Endothelial cell of umbilical vein (primary cell): ENCODE results near the gene CHCHD3. TPM values are rescaled to one million over a fixed set of nuclear protein-coding genes. Genes with fewer than 3 reads are reported as not detected.

Experiments
- BruUV-seq: library from RNA; stranded (reverse); fragments of 400-500 nt; replicated peaks from 2 replicates; lab custom pipeline; 2021; lab: Mats Ljungman, UMichigan
- CTCF ChIA-PET: fragments of 300-600, 350-600 bp; sonication (Branson Sonifier 250); formaldehyde crosslinking; loops from one replicate; lab custom pipeline; 2021; ENCODE audit warnings: antibody characterized with exemption, inconsistent platforms; lab: Charles Lee
- POLR2A ChIA-PET: fragments of 300-600, 350-600 bp; sonication (Branson Sonifier 250); formaldehyde crosslinking; loops from one replicate; lab custom pipeline; 2021; ENCODE audit warnings: antibody characterized with exemption, inconsistent platforms; lab: Charles Lee
- DNase-seq: peaks from one replicate; pipeline ENCODE4 v3.0.0-alpha.2; 2011; ENCODE audit warnings: low read depth, low spot score
- FAIRE-seq: peaks from 2 replicates; lab custom pipeline; 2011; peaks lifted over from hg19 to GRCh38; lab: Jason Lieb, UNC
- H2AFZ ChIP-seq: 2 replicates; pipeline ENCODE4 v1.6.0; 2012; ENCODE audit warnings: low read depth, low read length, control low read depth, inconsistent platforms
- H3K27ac ChIP-seq: 2 replicates; pipeline ENCODE4 v1.5.1; 2011; ENCODE audit warnings: low read depth, mild to moderate bottlenecking, control low read depth, low read length, moderate library complexity; ENCODE audit not compliant: insufficient read depth
- H3K27me3 ChIP-seq, 2 experiments: 2 replicates each; pipeline versions ENCODE4 v1.6.0 to v1.6.1; 2011; ENCODE audit warnings: low read length in 2 of 2, mixed read lengths in 1 of 2; ENCODE audit not compliant: control insufficient read depth in 2 of 2, insufficient read depth in 2 of 2
- H3K36me3 ChIP-seq, 2 experiments: 2 replicates in 1 of 2; 3 replicates in 1 of 2; pipeline ENCODE4 v1.5.1; 2011; ENCODE audit warnings: low read length in 2 of 2, mild to moderate bottlenecking in 1 of 2, moderate library complexity in 1 of 2; ENCODE audit not compliant: control insufficient read depth in 2 of 2, insufficient read depth in 2 of 2; ENCODE audit errors: extremely low read depth in 1 of 2
- H3K4me1 ChIP-seq: 3 replicates; pipeline ENCODE4 v1.5.1; 2011; ENCODE audit warnings: mild to moderate bottlenecking, low read length; ENCODE audit not compliant: control insufficient read depth, insufficient read depth; ENCODE audit errors: extremely low read depth
- H3K4me2 ChIP-seq: 2 replicates; pipeline ENCODE4 v1.6.1; 2011; ENCODE audit warnings: low read length, control low read depth, mixed read lengths; ENCODE audit not compliant: insufficient read depth
- H3K4me3 ChIP-seq, 3 experiments: fragments of 200-600 bp in 1 of 3; sonication (generic), shearing (Covaris generic) in 1 of 3; replicated peaks in 1 of 3; 2 replicates each; pipeline ENCODE4 v1.5.1; 2011 to 2016; ENCODE audit warnings: control low read depth in 3 of 3, low read length in 3 of 3, mild to moderate bottlenecking in 2 of 3, inconsistent platforms in 1 of 3, low read depth in 1 of 3, moderate library complexity in 1 of 3; ENCODE audit not compliant: insufficient read depth in 1 of 3
- H3K79me2 ChIP-seq: 2 replicates; pipeline ENCODE4 v1.6.0; 2012; ENCODE audit warnings: low read length, inconsistent platforms; ENCODE audit not compliant: control insufficient read depth, insufficient read depth
- H3K9ac ChIP-seq: replicated peaks from 2 replicates; pipeline ENCODE3; 2011; ENCODE audit warnings: low read length, control low read depth; ENCODE audit not compliant: insufficient read depth; ENCODE audit errors: extremely low read depth
- H3K9me1 ChIP-seq: replicated peaks from 3 replicates; pipeline ENCODE4 v1.6.0; 2011; ENCODE audit warnings: mild to moderate bottlenecking, low read length; ENCODE audit not compliant: control insufficient read depth, insufficient read depth; ENCODE audit errors: extremely low read depth
- H3K9me3 ChIP-seq: replicated peaks from 2 replicates; pipeline ENCODE4 v1.5.1; 2012; ENCODE audit warnings: low read length, inconsistent platforms; ENCODE audit not compliant: control insufficient read depth, insufficient read depth
- H4K20me1 ChIP-seq: replicated peaks from 2 replicates; pipeline ENCODE3; 2011; ENCODE audit warnings: mild to moderate bottlenecking, low read length; ENCODE audit not compliant: control insufficient read depth, insufficient read depth; ENCODE audit errors: extremely low read depth
- EZH2 ChIP-seq: IDR thresholded peaks from 2 replicates; pipeline ENCODE4 v1.6.1; 2012; ENCODE audit warnings: borderline replicate concordance, low read depth, mild to moderate bottlenecking, moderate library complexity, low read length, inconsistent platforms; ENCODE audit not compliant: severe bottlenecking
- FOS ChIP-seq: IDR thresholded peaks from 2 replicates; pipeline ENCODE4 v1.6.1; 2011; ENCODE audit warnings: mild to moderate bottlenecking, low read length, moderate library complexity, borderline replicate concordance; ENCODE audit not compliant: insufficient read depth
- GATA2 ChIP-seq: IDR thresholded peaks from 2 replicates; pipeline ENCODE4 v1.7.0; 2011; ENCODE audit warnings: low read depth, mild to moderate bottlenecking, moderate library complexity, mixed read lengths, low read length; ENCODE audit not compliant: insufficient read length, insufficient read depth
- JUN ChIP-seq: IDR thresholded peaks from 2 replicates; pipeline ENCODE4 v1.6.1; 2011; ENCODE audit warnings: borderline replicate concordance, low read depth; ENCODE audit not compliant: insufficient read length, insufficient read depth
- MYC ChIP-seq: IDR thresholded peaks from one replicate; pipeline ENCODE4 v1.6.1; 2011; ENCODE audit warnings: mild to moderate bottlenecking, low read depth, low read length
- POLR2A ChIP-seq: IDR thresholded peaks from 2 replicates; pipeline ENCODE4 v1.6.1; 2012; ENCODE audit warnings: low read depth, mild to moderate bottlenecking, control low read depth, low read length
- POLR2AphosphoS5 ChIP-seq: IDR thresholded peaks from 2 replicates; pipeline ENCODE4 v1.6.1; 2012; ENCODE audit warnings: low read depth, mild to moderate bottlenecking, control low read depth, low read length, moderate library complexity; ENCODE audit not compliant: insufficient read depth
- dilution Hi-C: fragments of 300-500 bp; cut with MboI; formaldehyde crosslinking; loops from one replicate; pipeline ENCODE4 v1.15.0; 2019; ENCODE audit warnings: low sequenced_read_pairs; ENCODE audit not compliant: extremely low pct_ligation_motif_present
- intact Hi-C: fragments of 100-400 bp; cut with micrococcal nuclease; formaldehyde crosslinking; loops from one replicate; pipeline ENCODE4 v1.10.0; 2022
- polyA plus RNA-seq, 4 experiments: library from polyadenylated mRNA; depleted of rRNA in 3 of 4; stranded (reverse) in 3 of 4; unstranded in 1 of 4; fragments of >200 nt; gene quantifications; 2 replicates each; pipeline versions ENCODE4 v1.2.1 to v1.2.3, GENCODE V29; 2011 to 2012; ENCODE audit warnings: missing spikeins in 1 of 4
- total RNA-seq: library from RNA; stranded (reverse); gene quantifications from 2 replicates; pipeline ENCODE4 v1.2.3, GENCODE V29; 2021
- TF ChIP-seq, protein P1 (sequence below): IDR thresholded peaks from 2 replicates; pipeline ENCODE4 v1.6.1; 2011; ENCODE audit not compliant: insufficient read depth, insufficient read length
- TF ChIP-seq, protein P2 (sequence below), 2 donors: IDR thresholded peaks; 1 replicate in 1 of 2; 2 replicates in 1 of 2; pipeline ENCODE4 v1.5.1; 2011; ENCODE audit warnings: low read length in 2 of 2, mild to moderate bottlenecking in 2 of 2, moderate library complexity in 2 of 2, control low read depth in 1 of 2, inconsistent platforms in 1 of 2, low read depth in 1 of 2; ENCODE audit not compliant: insufficient read depth in 1 of 2; ENCODE audit errors: extremely low read depth in 1 of 2

The CHCHD3 gene
- total and polyA plus RNA-seq, 2 donors (not counting 3 experiments of a cell fraction or from before 2014, with no cell fraction given), result 22.0 to 63.7 TPM

DNA sequence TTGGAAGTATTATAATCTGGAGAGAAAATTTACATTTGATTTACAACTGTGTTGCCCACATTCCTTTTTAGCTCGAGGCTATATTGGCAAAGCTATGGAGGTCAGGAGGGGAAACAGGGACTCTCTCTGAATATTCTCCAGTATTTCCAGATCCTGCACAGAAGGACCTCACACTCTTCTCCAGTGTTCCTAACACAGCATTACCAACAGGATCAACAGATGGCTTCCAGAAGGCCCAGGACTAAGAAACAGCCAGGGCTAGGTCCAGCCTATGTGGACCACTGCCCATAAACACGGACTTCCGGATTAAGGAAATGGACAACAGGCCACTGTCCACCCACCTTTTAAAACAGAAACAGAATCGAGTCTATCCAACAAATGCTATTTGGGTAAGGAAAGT, 65.3 kb downstream of the CHCHD3 start:
- H4K20me1 ChIP-seq, result no peaks in the 10 kb centered on the region
- no peak overlapping the region for H3K9ac ChIP-seq
- H3K79me2 ChIP-seq, result peaks cover 12% of the 10 kb centered on the region
- H3K4me3 ChIP-seq, result no peak overlapping the region
- H3K27me3 ChIP-seq, result no peaks in the 10 kb centered on the region
- TF ChIP-seq GATA2, result no peak
- no peak for TF ChIP-seq FOS
- no peak for TF ChIP-seq POLR2AphosphoS5
- TF ChIP-seq, protein P1, sequence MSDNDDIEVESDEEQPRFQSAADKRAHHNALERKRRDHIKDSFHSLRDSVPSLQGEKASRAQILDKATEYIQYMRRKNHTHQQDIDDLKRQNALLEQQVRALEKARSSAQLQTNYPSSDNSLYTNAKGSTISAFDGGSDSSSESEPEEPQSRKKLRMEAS, result no peak
- TF ChIP-seq JUN, result no peak
- TF ChIP-seq, protein P2, sequence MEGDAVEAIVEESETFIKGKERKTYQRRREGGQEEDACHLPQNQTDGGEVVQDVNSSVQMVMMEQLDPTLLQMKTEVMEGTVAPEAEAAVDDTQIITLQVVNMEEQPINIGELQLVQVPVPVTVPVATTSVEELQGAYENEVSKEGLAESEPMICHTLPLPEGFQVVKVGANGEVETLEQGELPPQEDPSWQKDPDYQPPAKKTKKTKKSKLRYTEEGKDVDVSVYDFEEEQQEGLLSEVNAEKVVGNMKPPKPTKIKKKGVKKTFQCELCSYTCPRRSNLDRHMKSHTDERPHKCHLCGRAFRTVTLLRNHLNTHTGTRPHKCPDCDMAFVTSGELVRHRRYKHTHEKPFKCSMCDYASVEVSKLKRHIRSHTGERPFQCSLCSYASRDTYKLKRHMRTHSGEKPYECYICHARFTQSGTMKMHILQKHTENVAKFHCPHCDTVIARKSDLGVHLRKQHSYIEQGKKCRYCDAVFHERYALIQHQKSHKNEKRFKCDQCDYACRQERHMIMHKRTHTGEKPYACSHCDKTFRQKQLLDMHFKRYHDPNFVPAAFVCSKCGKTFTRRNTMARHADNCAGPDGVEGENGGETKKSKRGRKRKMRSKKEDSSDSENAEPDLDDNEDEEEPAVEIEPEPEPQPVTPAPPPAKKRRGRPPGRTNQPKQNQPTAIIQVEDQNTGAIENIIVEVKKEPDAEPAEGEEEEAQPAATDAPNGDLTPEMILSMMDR (IDR thresholded peaks at IDR 0.05; ENCODE audit: extremely low read depth in 1 of 2, insufficient read depth in 1 of 2, low read depth in 1 of 2, low read length in 2 of 2), result no peak
- TF ChIP-seq EZH2, result no peak
- TF ChIP-seq MYC, result no peak
- TF ChIP-seq POLR2A, result no peak
- ChIA-PET CTCF (no interaction called here), POLR2A (no interaction called here)
- no peaks in the 10 kb centered on the region for H3K9me3 ChIP-seq
- BruUV-seq, result no TSS peak
- H2AFZ ChIP-seq, result no peak overlapping the region
- H3K9me1 ChIP-seq, result no peaks in the 10 kb centered on the region
- no peaks in the 10 kb centered on the region for H3K4me1 ChIP-seq
- H3K36me3 ChIP-seq, result no peaks in the 10 kb centered on the region
- dilution Hi-C loops (no loop called here), intact Hi-C loops (no loop called here)
- H3K4me2 ChIP-seq, result no peak overlapping the region
- FAIRE-seq, result no peak
- no peak overlapping the region for H3K27ac ChIP-seq
- DNase-seq, result no peak
